ENCODE results near the gene RELT. TPM values are rescaled to one million over a fixed set of nuclear protein-coding genes. Genes with fewer than 3 reads are reported as not detected.
"Not testable (repeated sequence)": the region's sequence is repeated elsewhere in the genome, so short reads cannot be mapped to it uniquely, and the experiment has no call there.

The RELT gene
- total and polyA plus RNA-seq, 8 donors = 1.2 to 18.7 (median 1.9) TPM; not detected in 2

DNA sequence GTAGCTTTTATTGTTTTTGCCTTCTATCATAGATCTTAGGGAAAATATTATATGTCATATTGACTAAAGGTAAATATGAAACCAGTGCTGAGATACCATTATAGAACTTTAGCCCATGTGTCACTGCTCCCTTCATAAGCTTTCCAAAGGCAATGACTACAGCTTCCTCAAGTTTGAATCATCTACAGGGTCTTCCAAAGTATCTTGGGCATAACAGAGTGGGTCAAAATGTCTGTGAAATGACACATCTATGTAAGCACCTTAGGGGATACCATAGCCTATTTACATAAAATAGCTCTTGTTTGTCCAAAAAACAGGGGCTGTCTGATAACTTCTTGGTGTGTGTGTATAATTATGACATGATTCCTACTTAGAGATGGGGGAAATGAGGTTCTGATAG, 52.5 kb downstream of the RELT start:
- Histone ChIP-seq H3K36me3 (peaks cover 0 to 9% (median 4%) of the 10 kb centered on the region in 4 donors), H3K9me3 (no peaks in the 10 kb centered on the region), H3K27me3 (no peaks in the 10 kb centered on the region), H3K4me1 (peaks cover 0 to 8% (median 0%) of the 10 kb centered on the region in 4 donors), H3K4me3 (no peak overlapping the region), H3K27ac (no peak overlapping the region)
- intact Hi-C loops (cut with DNase I; ENCODE audit: low total_unique reads) = no loop called here
- no peak for DNase-seq
- no peak for TF ChIP-seq POLR2AphosphoS5 (IDR thresholded peaks at IDR 0.05)
- no peak for TF ChIP-seq CTCF (IDR thresholded peaks at IDR 0.05)

- Histone ChIP-seq H3K4me3 (no peak overlapping the region), H3K27ac (no peak overlapping the region), H3K4me1 (peaks cover 0 to 8% (median 0%) of the 10 kb centered on the region in 4 donors), H3K36me3 (peaks cover 0 to 9% (median 4%) of the 10 kb centered on the region in 4 donors), H3K9me3 (no peaks in the 10 kb centered on the region), H3K27me3 (no peaks in the 10 kb centered on the region)
- no peak for DNase-seq
- WGBS, 5 donors = 74 to 84% (median 76%) methylated on average over 5 of the region's 5 CpGs
- TF ChIP-seq POLR2AphosphoS5 (IDR thresholded peaks at IDR 0.05) = no peak
- no peak for TF ChIP-seq POLR2A (IDR thresholded peaks at IDR 0.05)
- no peak for TF ChIP-seq CTCF (IDR thresholded peaks at IDR 0.05)
- TF ChIP-seq EP300 (IDR thresholded peaks at IDR 0.05) = no peak
- intact Hi-C loops (cut with DNase I; ENCODE audit: low total_unique reads) = no loop called here
Observed at GRCh38 chr11:73429121-73429750, 53.0 kb downstream of the RELT start.

- no peaks in the 10 kb centered on the region for H3K27me3 ChIP-seq
- intact Hi-C loops (cut with DNase I; ENCODE audit: low total_unique reads) = no loop called here
- H3K4me1 ChIP-seq = peaks cover 0 to 8% (median 0%) of the 10 kb centered on the region in 4 donors
- H3K9me3 ChIP-seq = no peaks in the 10 kb centered on the region
- DNase-seq = no peak
- 79 to 99% (median 94%) methylated on average over 4 of the region's 4 CpGs for WGBS, 5 donors
- no peak overlapping the region for H3K4me3 ChIP-seq
- no peak overlapping the region for H3K27ac ChIP-seq
- TF ChIP-seq POLR2A (IDR thresholded peaks at IDR 0.05) = no peak
- TF ChIP-seq CTCF (IDR thresholded peaks at IDR 0.05) = no peak
- TF ChIP-seq POLR2AphosphoS5 (IDR thresholded peaks at IDR 0.05) = no peak
- TF ChIP-seq EP300 (IDR thresholded peaks at IDR 0.05) = no peak
- peaks cover 0 to 9% (median 4%) of the 10 kb centered on the region in 4 donors for H3K36me3 ChIP-seq
Observed at GRCh38 chr11:73430326-73430725, 54.1 kb downstream of the RELT start.

- intact Hi-C loops (cut with DNase I; ENCODE audit: low total_unique reads) = no loop called here
- TF ChIP-seq CTCF (IDR thresholded peaks at IDR 0.05) (no peak), POLR2A (IDR thresholded peaks at IDR 0.05) (no peak)
- Histone ChIP-seq H3K27me3 (no peaks in the 10 kb centered on the region), H3K36me3 (peaks cover 0 to 9% (median 4%) of the 10 kb centered on the region in 4 donors), H3K4me1 (peaks cover 0 to 2% (median under 1%) of the 10 kb centered on the region in 4 donors), H3K27ac (no peak overlapping the region), H3K9me3 (no peaks in the 10 kb centered on the region), H3K4me3 (no peak overlapping the region)
- DNase-seq = no peak
- WGBS, 5 donors = 63 to 84% (median 74%) methylated on average over 5 of the region's 5 CpGs
Observed at GRCh38 chr11:73431396-73431795, 55.2 kb downstream of the RELT start.

- H3K36me3 ChIP-seq; DNase-seq; H3K27ac ChIP-seq; H3K4me3 ChIP-seq; H3K27me3 ChIP-seq; intact Hi-C loops (cut with DNase I; ENCODE audit: low total_unique reads); H3K9me3 ChIP-seq: not testable (repeated sequence)
- 95 to 100% (median 97%) methylated on average over 4 of the region's 4 CpGs for WGBS, 5 donors
- peaks cover 0 to 13% (median 5%) of the 10 kb centered on the region in 4 donors for H3K4me1 ChIP-seq
Observed at GRCh38 chr11:73436859-73437258, 60.7 kb downstream of the RELT start.
